Measurements from ENCODE around the gene ATRX.

DNA sequence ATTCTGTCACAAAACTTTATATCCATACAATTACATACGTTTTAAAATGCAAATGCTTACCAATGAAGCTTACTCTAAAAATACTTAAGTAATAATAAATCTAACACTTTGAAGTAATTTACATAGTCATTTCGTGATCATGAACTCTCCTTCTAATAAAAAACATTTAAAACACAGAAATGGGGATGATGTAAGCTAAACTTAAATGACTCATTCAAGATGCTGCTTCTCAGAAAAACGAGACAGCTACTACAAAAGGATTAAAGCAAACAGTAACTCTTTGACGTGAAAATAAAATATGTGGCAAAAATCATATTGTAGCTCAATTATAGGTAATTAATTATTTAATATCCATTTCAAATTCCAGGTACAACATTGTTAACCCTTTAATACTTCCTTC lies 190.2 kb downstream of the ATRX start:
- TF ChIP-seq CTCF (IDR thresholded peaks at IDR 0.05), result no peak
- no peak for TF ChIP-seq POLR2A (IDR thresholded peaks at IDR 0.05)
- no peak for TF ChIP-seq EP300 (IDR thresholded peaks at IDR 0.05)

Measured in ovary (tissue), 3 donors.